H1 (cell line): Measurements from ENCODE around the gene RFC1. TPM values are rescaled to one million over a fixed set of nuclear protein-coding genes. Genes with fewer than 3 reads are reported as not detected.

ENCODE experiments used
- CTCF ChIA-PET: fragments of 300-600 bp; sonication (Branson Sonifier 250); formaldehyde crosslinking; loops from one replicate; lab custom pipeline; 2021; ENCODE audit not compliant: partially characterized antibody; lab: Charles Lee
- POLR2A ChIA-PET: fragments of 300-600 bp; sonication (Branson Sonifier 250); formaldehyde crosslinking; loops from one replicate; lab custom pipeline; 2021; ENCODE audit warnings: inconsistent platforms; ENCODE audit not compliant: partially characterized antibody; lab: Charles Lee
- DNase-seq, 2 experiments: peaks; one replicate each; pipeline versions ENCODE4 v3.0.0 to v3.0.0-alpha.2; 2010 to 2022; ENCODE audit warnings: low spot score in 2 of 2, low read depth in 1 of 2, mixed read lengths in 1 of 2
- FAIRE-seq: peaks from 2 replicates; lab custom pipeline; 2011; peaks lifted over from hg19 to GRCh38; lab: Jason Lieb, UNC
- H2AFZ ChIP-seq: 2 replicates; pipeline ENCODE4 v1.8.1; 2012; ENCODE audit warnings: low read length, inconsistent platforms
- H2AK5ac ChIP-seq: 2 replicates; pipeline ENCODE4 v1.6.1; 2013; ENCODE audit warnings: low read depth, low read length
- H2BK120ac ChIP-seq: replicated peaks from 2 replicates; pipeline ENCODE3; 2013; ENCODE audit warnings: low read depth, low read length, inconsistent platforms
- H2BK12ac ChIP-seq: 2 replicates; pipeline ENCODE4 v1.6.1; 2013; ENCODE audit warnings: low read depth, low read length
- H2BK15ac ChIP-seq: 2 replicates; pipeline ENCODE4 v1.6.1; 2013; ENCODE audit warnings: low read length
- H2BK20ac ChIP-seq: 2 replicates; pipeline ENCODE4 v1.6.1; 2013; ENCODE audit warnings: low read length
- H2BK5ac ChIP-seq: 2 replicates; pipeline ENCODE4 v1.6.1; 2013; ENCODE audit warnings: low read depth, low read length
- H3K14ac ChIP-seq: 2 replicates; pipeline ENCODE4 v1.6.1; 2013; ENCODE audit warnings: inconsistent platforms; ENCODE audit not compliant: insufficient read length
- H3K18ac ChIP-seq: 2 replicates; pipeline ENCODE4 v1.6.1; 2013; ENCODE audit warnings: low read length; ENCODE audit errors: extremely low read depth
- H3K23ac ChIP-seq: 2 replicates; pipeline ENCODE4 v1.6.1; 2013; ENCODE audit warnings: inconsistent platforms; ENCODE audit not compliant: insufficient read length
- H3K23me2 ChIP-seq: 2 replicates; pipeline ENCODE4 v1.6.1; 2013; ENCODE audit warnings: low read depth, low read length
- H3K27ac ChIP-seq: 2 replicates; pipeline ENCODE4 v1.6.1; 2011; ENCODE audit warnings: low read depth, low read length, inconsistent platforms
- H3K27me3 ChIP-seq, 4 experiments: replicated peaks in 1 of 4; 1 replicate in 1 of 4; 2 replicates in 3 of 4; pipeline versions ENCODE4 v1.6.1 to v1.8.1; 2011 to 2013; ENCODE audit warnings: low read length in 3 of 4, mild to moderate bottlenecking in 3 of 4, inconsistent platforms in 2 of 4, mixed read lengths in 2 of 4, moderate library complexity in 1 of 4; ENCODE audit not compliant: control insufficient read depth in 3 of 4, insufficient read depth in 3 of 4; ENCODE audit errors: extremely low read depth in 1 of 4
- H3K36me3 ChIP-seq, 4 experiments: 2 replicates each; pipeline versions ENCODE4 v1.6.1 to v1.8.1; 2011 to 2013; ENCODE audit warnings: mild to moderate bottlenecking in 4 of 4, low read length in 3 of 4, moderate library complexity in 2 of 4, control low read depth in 1 of 4, inconsistent platforms in 1 of 4; ENCODE audit not compliant: insufficient read depth in 4 of 4, control insufficient read depth in 2 of 4
- H3K4ac ChIP-seq: replicated peaks from 2 replicates; pipeline ENCODE3; 2013; ENCODE audit warnings: low read length, low read depth, mixed read lengths, inconsistent platforms; ENCODE audit not compliant: insufficient read length
- H3K4me1 ChIP-seq, 4 experiments: replicated peaks in 1 of 4; 1 replicate in 1 of 4; 2 replicates in 3 of 4; pipeline versions ENCODE4 v1.6.1 to v1.8.1; 2011 to 2013; ENCODE audit warnings: low read length in 3 of 4, inconsistent platforms in 2 of 4, mixed read lengths in 1 of 4; ENCODE audit not compliant: insufficient read depth in 4 of 4, control insufficient read depth in 3 of 4
- H3K4me2 ChIP-seq, 2 experiments: 2 replicates each; pipeline versions ENCODE4 v1.6.1 to v1.8.1; 2011 to 2013; ENCODE audit warnings: low read depth in 2 of 2, low read length in 2 of 2, control low read depth in 1 of 2, inconsistent platforms in 1 of 2, mild to moderate bottlenecking in 1 of 2; ENCODE audit not compliant: insufficient read depth in 1 of 2
- H3K4me3 ChIP-seq, 4 experiments: fragments of 200-600, 300-600 bp in 1 of 4; sonication (generic), shearing (Covaris generic), sonication (Bioruptor Twin) in 1 of 4; 2 replicates each; pipeline versions ENCODE4 v1.5.1 to v1.8.1; 2011 to 2016; ENCODE audit warnings: low read length in 4 of 4, low read depth in 3 of 4, control low read depth in 2 of 4, inconsistent platforms in 2 of 4, mild to moderate bottlenecking in 2 of 4, mixed read lengths in 1 of 4, moderate library complexity in 1 of 4; ENCODE audit not compliant: insufficient read depth in 2 of 4; ENCODE audit errors: extremely low read depth in 1 of 4
- H3K56ac ChIP-seq: replicated peaks from 2 replicates; pipeline ENCODE3; 2013; ENCODE audit warnings: low read depth, mild to moderate bottlenecking, mixed read lengths, low read length, inconsistent platforms; ENCODE audit not compliant: insufficient read length
- H3K79me1 ChIP-seq: 2 replicates; pipeline ENCODE4 v1.6.1; 2013; ENCODE audit warnings: low read depth, low read length, control low read depth
- H3K79me2 ChIP-seq, 2 experiments: 2 replicates each; pipeline versions ENCODE4 v1.6.1 to v1.8.1; 2012 to 2013; ENCODE audit warnings: low read length in 2 of 2, mild to moderate bottlenecking in 2 of 2, inconsistent platforms in 1 of 2; ENCODE audit not compliant: insufficient read depth in 2 of 2, control insufficient read depth in 1 of 2
- H3K9ac ChIP-seq, 4 experiments: replicated peaks in 1 of 4; 1 replicate in 1 of 4; 2 replicates in 3 of 4; pipeline versions ENCODE4 v1.6.1 to v1.8.1; 2011 to 2013; ENCODE audit warnings: low read depth in 3 of 4, low read length in 3 of 4, control low read depth in 2 of 4, mild to moderate bottlenecking in 2 of 4, moderate library complexity in 2 of 4, inconsistent platforms in 1 of 4; ENCODE audit errors: extremely low read depth in 1 of 4
- H3K9me3 ChIP-seq, 2 experiments: 2 replicates each; pipeline versions ENCODE4 v1.6.1 to v1.8.1; 2012 to 2013; ENCODE audit warnings: mild to moderate bottlenecking in 2 of 2, moderate library complexity in 2 of 2, control low read depth in 1 of 2, inconsistent platforms in 1 of 2, low read depth in 1 of 2, low read length in 1 of 2, mixed read lengths in 1 of 2; ENCODE audit not compliant: insufficient read depth in 2 of 2
- H4K20me1 ChIP-seq, 2 experiments: replicated peaks in 1 of 2; 2 replicates each; pipeline versions ENCODE3 to v1.8.1; 2011 to 2013; ENCODE audit warnings: inconsistent platforms in 2 of 2, low read length in 2 of 2, mild to moderate bottlenecking in 1 of 2; ENCODE audit not compliant: insufficient read depth in 2 of 2, control insufficient read depth in 1 of 2
- H4K5ac ChIP-seq: 2 replicates; pipeline ENCODE4 v1.6.1; 2013; ENCODE audit warnings: low read length, low read depth, mixed read lengths, inconsistent platforms; ENCODE audit not compliant: insufficient read length
- H4K8ac ChIP-seq: 2 replicates; pipeline ENCODE4 v1.8.0; 2013; ENCODE audit warnings: mild to moderate bottlenecking, moderate library complexity, low read length, inconsistent platforms; ENCODE audit not compliant: insufficient read depth; ENCODE audit errors: extremely low read depth
- H4K91ac ChIP-seq: replicated peaks from 2 replicates; pipeline ENCODE3; 2013; ENCODE audit warnings: low read length, mixed read lengths, inconsistent platforms; ENCODE audit not compliant: insufficient read length
- ATF3 ChIP-seq: IDR thresholded peaks from 2 replicates; pipeline ENCODE4 v1.6.1; 2011; ENCODE audit warnings: low read depth, mild to moderate bottlenecking, low read length; ENCODE audit not compliant: insufficient read depth
- CBX8 ChIP-seq: fragments of 300-800, 300-1000 bp; sonication (generic); IDR thresholded peaks from 2 replicates; pipeline ENCODE4 v1.7.1; 2016; ENCODE audit warnings: low read depth, low read length, borderline replicate concordance
- CREB1 ChIP-seq: IDR thresholded peaks from 2 replicates; pipeline ENCODE4 v1.6.1; 2012; ENCODE audit warnings: inconsistent platforms
- EP300 ChIP-seq, 2 experiments: IDR thresholded peaks; 1 replicate in 1 of 2; 2 replicates in 1 of 2; pipeline ENCODE4 v1.6.1; 2011 to 2012; ENCODE audit warnings: low read depth in 2 of 2, low read length in 2 of 2, mild to moderate bottlenecking in 2 of 2, borderline replicate concordance in 1 of 2, inconsistent platforms in 1 of 2, moderate library complexity in 1 of 2
- JUN ChIP-seq: IDR thresholded peaks from 2 replicates; pipeline ENCODE4 v1.6.1; 2011; ENCODE audit warnings: low read depth, mild to moderate bottlenecking, improper control_type of control experiment, low read length
- NRF1 ChIP-seq: IDR thresholded peaks from 2 replicates; pipeline ENCODE4 v1.6.1; 2011; ENCODE audit warnings: mild to moderate bottlenecking, low read depth, low read length, improper control_type of control experiment
- PHF8 ChIP-seq: fragments of 200-600 bp; sonication (generic); conservative IDR thresholded peaks from 2 replicates; pipeline ENCODE4 v1.7.1; 2012; ENCODE audit warnings: low read depth, mild to moderate bottlenecking, inconsistent platforms, low read length, moderate library complexity
- POLR2A ChIP-seq, 2 experiments: IDR thresholded peaks; 1 replicate in 1 of 2; 2 replicates in 1 of 2; pipeline ENCODE4 v1.6.1; 2011; ENCODE audit warnings: low read depth in 2 of 2, low read length in 2 of 2, mild to moderate bottlenecking in 2 of 2; ENCODE audit errors: control extremely low read depth in 1 of 2
- SIN3A ChIP-seq, 2 experiments: IDR thresholded peaks in 1 of 2; conservative IDR thresholded peaks in 1 of 2; 2 replicates each; pipeline ENCODE4 v1.6.1; 2011 to 2012; ENCODE audit warnings: low read length in 2 of 2, improper control_type of control experiment in 1 of 2, low read depth in 1 of 2, mild to moderate bottlenecking in 1 of 2
- SP4 ChIP-seq: IDR thresholded peaks from 2 replicates; pipeline ENCODE4 v1.6.1; 2012; ENCODE audit warnings: low read length, inconsistent platforms
- TBP ChIP-seq: IDR thresholded peaks from 2 replicates; pipeline ENCODE4 v1.6.1; 2011; ENCODE audit warnings: low read depth, low read length, improper control_type of control experiment
- TCF12 ChIP-seq: IDR thresholded peaks from 2 replicates; pipeline ENCODE4 v1.6.1; 2011; ENCODE audit warnings: low read depth, mild to moderate bottlenecking, low read length
- WGBS, 2 experiments: shearing (Covaris generic) in 1 of 2; methylation state at CpG; one replicate each; pipeline versions ENCODE4 v1.1.6 to v1.1.7; 2013 to 2015; ENCODE audit warnings: low lambda C conversion rate in 2 of 2, mixed read lengths in 2 of 2, inconsistent platforms in 1 of 2, low coverage in 1 of 2, missing lambda C conversion rate in 1 of 2; ENCODE audit not compliant: insufficient replicate concordance in 2 of 2, insufficient coverage in 1 of 2, insufficient read length in 1 of 2; ENCODE audit errors: extremely low coverage in 1 of 2, missing lambda C conversion rate in 1 of 2; 5-methylcytosine and 5-hydroxymethylcytosine counted together
- polyA plus RNA-seq, 7 experiments: library from polyadenylated mRNA; depleted of rRNA in 3 of 7; stranded (reverse) in 5 of 7; unstranded in 2 of 7; fragments of >200 nt in 5 of 7; fragments of 200-250 nt in 2 of 7; gene quantifications; 1 replicate in 5 of 7; 2 replicates in 1 of 7; 4 replicates in 1 of 7; pipeline versions ENCODE4 v1.2.1 to v1.2.3, GENCODE V29; 2011 to 2013; ENCODE audit warnings: missing spikeins in 2 of 7, mixed read lengths in 2 of 7
- total RNA-seq: library from RNA; stranded (reverse); fragmentation: NEBNext Ultra II Directional; extraction: Animal tissue kit (Norgen Biotek cat#: 25700); gene quantifications from 2 replicates; pipeline ENCODE4 v1.2.1, GENCODE V29; 2021

RFC1 gene
- total and polyA plus RNA-seq, 2 of the 8 experiments (the other 6 are each of a cell fraction or from before 2014, with no cell fraction given) = 16.0 to 83.8 TPM

GRCh38 chr4:39256436-39256835 is 109.7 kb downstream of the RFC1 start:
- H3K4ac ChIP-seq = no peak overlapping the region
- no peak overlapping the region for H4K5ac ChIP-seq
- no peak overlapping the region for H3K4me2 ChIP-seq
- H3K56ac ChIP-seq = no peak overlapping the region
- H3K9ac ChIP-seq = no peak overlapping the region
- H4K91ac ChIP-seq = no peak overlapping the region
- no peaks in the 10 kb centered on the region for H3K23me2 ChIP-seq
- no peak overlapping the region for H2BK12ac ChIP-seq
- no peak overlapping the region for H2BK15ac ChIP-seq
- no peak for FAIRE-seq
- H3K18ac ChIP-seq = no peak overlapping the region
- no peaks in the 10 kb centered on the region for H3K9me3 ChIP-seq
- no peak overlapping the region for H2AFZ ChIP-seq
- H3K14ac ChIP-seq = no peak overlapping the region
- WGBS, 2 experiments = 92% methylated on average over 2 of the region's 2 CpGs; no CpG with 5 or more reads in 1 of the 2 experiments
- H3K4me1 ChIP-seq = no peaks in the 10 kb centered on the region; a peak in 1 of 7 replicates
- H3K36me3 ChIP-seq = peaks cover 0 to 4% (median 0%) of the 10 kb centered on the region in 4 experiments; a peak in 5 of 8 replicates
- no peak overlapping the region for H2BK5ac ChIP-seq
- no peak overlapping the region for H3K23ac ChIP-seq
- ChIA-PET POLR2A (no interaction called here), CTCF (interaction anchor here (0.7 kb wide), 1 partner anchor 168 kb away, joined by 3 read pairs; no protein-coding TSS in a partner anchor)
- no peaks in the 10 kb centered on the region for H4K20me1 ChIP-seq
- no peak overlapping the region for H4K8ac ChIP-seq
- H3K27ac ChIP-seq = no peak overlapping the region
- H3K79me2 ChIP-seq = no peaks in the 10 kb centered on the region
- no peaks in the 10 kb centered on the region for H3K79me1 ChIP-seq
- H3K27me3 ChIP-seq = no peaks in the 10 kb centered on the region
- no peak overlapping the region for H2AK5ac ChIP-seq
- H3K4me3 ChIP-seq = no peak overlapping the region
- H2BK120ac ChIP-seq = no peak overlapping the region
- no peak overlapping the region for H2BK20ac ChIP-seq
- TF ChIP-seq TBP = no peak
- no peak for TF ChIP-seq JUN
- no peak for TF ChIP-seq SIN3A (conservative IDR thresholded peaks at IDR 0.05 in 1 of 2, IDR thresholded peaks at IDR 0.05 in 1 of 2; ENCODE audit: low read depth in 1 of 2, low read length in 2 of 2)
- TF ChIP-seq EP300 (IDR thresholded peaks at IDR 0.05; ENCODE audit: borderline replicate concordance in 1 of 2, low read depth in 2 of 2, low read length in 2 of 2) = no peak
- TF ChIP-seq CREB1 = no peak
- TF ChIP-seq PHF8 = no peak
- TF ChIP-seq TCF12 = no peak
- no peak for TF ChIP-seq SP4
- TF ChIP-seq CBX8 = no peak
- TF ChIP-seq POLR2A (IDR thresholded peaks at IDR 0.05; ENCODE audit: control extremely low read depth in 1 of 2, low read depth in 2 of 2, low read length in 2 of 2) = no peak
- TF ChIP-seq NRF1 = no peak
- TF ChIP-seq ATF3 = no peak
- no peak for DNase-seq
